H9 (cell line): ENCODE results near the gene IP6K3. TPM values are rescaled to one million over a fixed set of nuclear protein-coding genes. Genes with fewer than 3 reads are reported as not detected.

ENCODE experiments used
- DNase-seq: peaks from one replicate; pipeline ENCODE4 v3.0.0-alpha.2; 2017
- H2AFZ ChIP-seq: one replicate; pipeline ENCODE4 v1.6.1; 2013; ENCODE audit warnings: mild to moderate bottlenecking, low read length, control low read depth, moderate library complexity
- H2AK5ac ChIP-seq: 2 replicates; pipeline ENCODE4 v1.6.1; 2013; ENCODE audit warnings: low read length, control low read depth, mixed read lengths; ENCODE audit not compliant: insufficient read length
- H2BK120ac ChIP-seq: one replicate; pipeline ENCODE4 v1.6.1; 2013; ENCODE audit warnings: low read depth, mild to moderate bottlenecking, low read length, control low read depth, inconsistent platforms; ENCODE audit not compliant: poor library complexity, severe bottlenecking
- H2BK12ac ChIP-seq: 2 replicates; pipeline ENCODE4 v1.6.1; 2013; ENCODE audit warnings: low read length, control low read depth, mixed read lengths, low read depth; ENCODE audit not compliant: insufficient read length
- H2BK15ac ChIP-seq: 2 replicates; pipeline ENCODE4 v1.6.1; 2013; ENCODE audit warnings: low read depth, low read length, control low read depth
- H2BK20ac ChIP-seq: one replicate; pipeline ENCODE4 v1.6.1; 2013; ENCODE audit warnings: low read depth, mild to moderate bottlenecking, low read length, control low read depth, inconsistent platforms; ENCODE audit not compliant: poor library complexity, severe bottlenecking
- H2BK5ac ChIP-seq: 2 replicates; pipeline ENCODE4 v1.6.1; 2013; ENCODE audit warnings: low read length, control low read depth, mixed read lengths; ENCODE audit not compliant: insufficient read length
- H3K14ac ChIP-seq: 2 replicates; pipeline ENCODE4 v1.6.1; 2013; ENCODE audit warnings: low read length, control low read depth; ENCODE audit not compliant: insufficient read depth
- H3K18ac ChIP-seq: 2 replicates; pipeline ENCODE4 v1.6.1; 2013; ENCODE audit warnings: low read depth, mild to moderate bottlenecking, mixed read lengths, low read length, control low read depth; ENCODE audit not compliant: insufficient read length
- H3K23ac ChIP-seq: 2 replicates; pipeline ENCODE4 v1.6.1; 2013; ENCODE audit warnings: low read length, control low read depth, mixed read lengths, low read depth; ENCODE audit not compliant: insufficient read length
- H3K23me2 ChIP-seq: 2 replicates; pipeline ENCODE4 v1.6.1; 2013; ENCODE audit warnings: low read depth, mild to moderate bottlenecking, mixed read lengths, low read length, control low read depth; ENCODE audit not compliant: insufficient read length, poor library complexity, severe bottlenecking
- H3K27ac ChIP-seq: 2 replicates; pipeline ENCODE4 v1.5.1; 2013; ENCODE audit warnings: low read length, control low read depth, mixed read lengths, low read depth; ENCODE audit not compliant: insufficient read length
- H3K27me3 ChIP-seq: 2 replicates; pipeline ENCODE4 v1.6.1; 2013; ENCODE audit warnings: low read length, control low read depth, inconsistent platforms; ENCODE audit not compliant: insufficient read depth
- H3K4ac ChIP-seq: 2 replicates; pipeline ENCODE4 v1.6.1; 2013; ENCODE audit warnings: low read depth, mild to moderate bottlenecking, control low read depth, inconsistent platforms, low read length, moderate library complexity
- H3K4me1 ChIP-seq: 2 replicates; pipeline ENCODE4 v1.6.1; 2013; ENCODE audit warnings: low read length, control low read depth, inconsistent platforms; ENCODE audit not compliant: insufficient read depth
- H3K4me2 ChIP-seq: 2 replicates; pipeline ENCODE4 v1.6.1; 2013; ENCODE audit warnings: low read length, control low read depth, mixed read lengths; ENCODE audit not compliant: insufficient read length, insufficient read depth
- H3K56ac ChIP-seq: 2 replicates; pipeline ENCODE4 v1.6.1; 2013; ENCODE audit warnings: low read depth, mild to moderate bottlenecking, mixed read lengths, low read length, control low read depth; ENCODE audit not compliant: insufficient read length
- H3K79me1 ChIP-seq: 2 replicates; pipeline ENCODE4 v1.6.1; 2013; ENCODE audit warnings: low read depth, mild to moderate bottlenecking, moderate library complexity, low read length, control low read depth, inconsistent platforms; ENCODE audit not compliant: insufficient read depth, poor library complexity, severe bottlenecking
- H3K79me2 ChIP-seq: 2 replicates; pipeline ENCODE4 v1.6.1; 2013; ENCODE audit warnings: low read length, control low read depth, inconsistent platforms; ENCODE audit not compliant: insufficient read depth
- H3K9ac ChIP-seq: 2 replicates; pipeline ENCODE4 v1.6.1; 2013; ENCODE audit warnings: low read length, control low read depth, mixed read lengths; ENCODE audit not compliant: insufficient read length; ENCODE audit errors: extremely low read depth
- H3K9me3 ChIP-seq: one replicate; pipeline ENCODE4 v1.6.1; 2013; ENCODE audit warnings: low read depth, low read length, inconsistent platforms; ENCODE audit not compliant: control insufficient read depth
- H3T11ph ChIP-seq: one replicate; pipeline ENCODE4 v1.6.1; 2013; ENCODE audit warnings: mild to moderate bottlenecking, low read length, control low read depth, inconsistent platforms
- H4K20me1 ChIP-seq: one replicate; pipeline ENCODE4 v1.6.1; 2013; ENCODE audit not compliant: control insufficient read depth, insufficient read length, insufficient read depth
- H4K5ac ChIP-seq: 2 replicates; pipeline ENCODE4 v1.6.1; 2013; ENCODE audit warnings: low read depth, mild to moderate bottlenecking, mixed read lengths, low read length, control low read depth; ENCODE audit not compliant: insufficient read length
- H4K8ac ChIP-seq: replicated peaks from 2 replicates; pipeline ENCODE4 v1.6.1; 2013; ENCODE audit warnings: low read length, control low read depth, mixed read lengths, low read depth; ENCODE audit not compliant: insufficient read length
- H4K91ac ChIP-seq: 2 replicates; pipeline ENCODE4 v1.6.1; 2013; ENCODE audit warnings: low read depth, mild to moderate bottlenecking, moderate library complexity, mixed read lengths, low read length, control low read depth; ENCODE audit not compliant: insufficient read length
- H3K27ac Mint-ChIP-seq, 3 experiments: 2 replicates in 2 of 3; 3 replicates in 1 of 3; pipeline ENCODE4 v1.8.0; 2020 to 2021; ENCODE audit warnings: mixed read lengths in 3 of 3, mild to moderate bottlenecking in 1 of 3, moderate library complexity in 1 of 3
- H3K27me3 Mint-ChIP-seq: 2 replicates; pipeline ENCODE4 v1.8.0; 2021; ENCODE audit warnings: low read depth, mild to moderate bottlenecking, moderate library complexity, mixed read lengths
- H3K36me3 Mint-ChIP-seq, 3 experiments: 2 replicates in 2 of 3; 3 replicates in 1 of 3; pipeline ENCODE4 v1.8.0; 2020 to 2021; ENCODE audit warnings: low read depth in 3 of 3, mixed read lengths in 3 of 3; ENCODE audit not compliant: insufficient read depth in 1 of 3
- H3K4me1 Mint-ChIP-seq, 2 experiments: 2 replicates each; pipeline ENCODE4 v1.8.0; 2020; ENCODE audit warnings: mixed read lengths in 2 of 2
- H3K4me3 Mint-ChIP-seq, 2 experiments: 2 replicates in 1 of 2; 3 replicates in 1 of 2; pipeline ENCODE4 v1.8.0; 2020 to 2021; ENCODE audit warnings: mild to moderate bottlenecking in 2 of 2, mixed read lengths in 2 of 2, moderate library complexity in 1 of 2
- H3K9me3 Mint-ChIP-seq, 2 experiments: 2 replicates in 1 of 2; 3 replicates in 1 of 2; pipeline ENCODE4 v1.8.0; 2020; ENCODE audit warnings: mild to moderate bottlenecking in 2 of 2, mixed read lengths in 2 of 2, moderate library complexity in 1 of 2
- WGBS: extraction: QIAGEN DNeasy Blood & Tissue Kit; methylation state at CpG from one replicate; pipeline ENCODE4 v1.1.7; 2013; ENCODE audit warnings: missing lambda C conversion rate, low lambda C conversion rate, mixed read lengths; ENCODE audit not compliant: insufficient read length; ENCODE audit errors: extremely low coverage; 5-methylcytosine and 5-hydroxymethylcytosine counted together
- total RNA-seq: library from RNA; stranded (reverse); gene quantifications from 2 replicates; pipeline ENCODE4 v1.2.1, GENCODE V29; 2021
- TF ChIP-seq, protein P1 (sequence below): fragments of 200-600 bp; sonication (generic); conservative IDR thresholded peaks from 3 replicates; pipeline ENCODE4 v1.8.0; 2021; ENCODE audit warnings: antibody characterized with exemption, mild to moderate bottlenecking

The IP6K3 gene
- total RNA-seq, 1 experiment from 2014 or later: 0.46 TPM

DNA sequence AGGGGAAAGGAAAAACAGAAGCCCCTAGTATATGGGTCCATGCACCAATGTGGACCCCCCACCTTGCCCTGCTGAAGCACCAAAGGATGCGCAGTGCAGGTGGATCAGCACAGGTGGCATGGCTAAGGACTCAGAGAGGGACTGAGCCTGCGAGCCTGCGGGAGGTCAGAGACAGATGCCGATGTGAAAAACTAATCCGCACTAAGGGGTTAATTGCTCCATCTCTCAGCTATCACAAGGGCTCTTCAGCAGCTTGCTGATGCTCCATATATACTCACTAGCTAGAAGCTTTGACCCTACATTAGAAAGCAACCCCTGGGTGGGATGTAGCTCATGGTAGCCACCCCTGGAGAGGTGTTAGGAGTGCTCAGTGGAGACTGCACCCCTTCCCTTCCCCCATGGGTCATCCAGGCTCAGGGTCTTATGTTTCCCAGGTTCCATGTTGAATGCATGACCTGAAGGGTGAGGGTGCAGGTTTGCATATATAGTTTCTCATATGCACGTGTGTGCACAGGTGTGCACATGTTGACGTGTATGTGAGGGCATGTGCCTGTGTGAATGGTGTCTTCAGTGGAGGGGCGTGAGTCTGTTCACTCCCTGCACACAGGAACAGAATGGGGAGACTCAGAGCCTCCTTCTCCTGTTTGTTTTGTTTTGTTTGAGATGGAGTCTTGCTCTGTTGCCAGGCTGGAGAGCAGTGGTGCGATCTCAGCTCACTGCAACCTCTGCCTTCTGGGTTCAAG lies 13.4 kb upstream of the IP6K3 start:
- no peaks in the 10 kb centered on the region for H3K23me2 ChIP-seq
- H2AFZ ChIP-seq: no peak overlapping the region
- no peaks in the 10 kb centered on the region for H3K79me2 ChIP-seq
- no peaks in the 10 kb centered on the region for H3K27me3 Mint-ChIP-seq
- H3K9me3 Mint-ChIP-seq: no peaks in the 10 kb centered on the region; a peak in 1 of 5 replicates
- H3K4ac ChIP-seq: no peak overlapping the region
- H3K36me3 Mint-ChIP-seq: no peaks in the 10 kb centered on the region
- H3K27ac Mint-ChIP-seq: no peak overlapping the region
- H4K20me1 ChIP-seq: no peaks in the 10 kb centered on the region
- no peaks in the 10 kb centered on the region for H3K9me3 ChIP-seq
- no peak overlapping the region for H3K9ac ChIP-seq
- H3T11ph ChIP-seq: no peak overlapping the region
- H3K4me1 Mint-ChIP-seq: peaks cover 23 to 35% of the 10 kb centered on the region in 2 experiments
- no peak overlapping the region for H3K27ac ChIP-seq
- H2BK5ac ChIP-seq: no peak overlapping the region
- no peak overlapping the region for H2BK12ac ChIP-seq
- DNase-seq: no peak
- no peak overlapping the region for H4K8ac ChIP-seq
- no CpG with 5 or more reads among the region's 9 CpGs for WGBS
- H2BK15ac ChIP-seq: no peak overlapping the region
- no peaks in the 10 kb centered on the region for H3K79me1 ChIP-seq
- no peak overlapping the region for H2BK20ac ChIP-seq
- H3K23ac ChIP-seq: no peak overlapping the region
- H3K18ac ChIP-seq: no peak overlapping the region
- H2BK120ac ChIP-seq: no peak overlapping the region
- TF ChIP-seq, protein P1, sequence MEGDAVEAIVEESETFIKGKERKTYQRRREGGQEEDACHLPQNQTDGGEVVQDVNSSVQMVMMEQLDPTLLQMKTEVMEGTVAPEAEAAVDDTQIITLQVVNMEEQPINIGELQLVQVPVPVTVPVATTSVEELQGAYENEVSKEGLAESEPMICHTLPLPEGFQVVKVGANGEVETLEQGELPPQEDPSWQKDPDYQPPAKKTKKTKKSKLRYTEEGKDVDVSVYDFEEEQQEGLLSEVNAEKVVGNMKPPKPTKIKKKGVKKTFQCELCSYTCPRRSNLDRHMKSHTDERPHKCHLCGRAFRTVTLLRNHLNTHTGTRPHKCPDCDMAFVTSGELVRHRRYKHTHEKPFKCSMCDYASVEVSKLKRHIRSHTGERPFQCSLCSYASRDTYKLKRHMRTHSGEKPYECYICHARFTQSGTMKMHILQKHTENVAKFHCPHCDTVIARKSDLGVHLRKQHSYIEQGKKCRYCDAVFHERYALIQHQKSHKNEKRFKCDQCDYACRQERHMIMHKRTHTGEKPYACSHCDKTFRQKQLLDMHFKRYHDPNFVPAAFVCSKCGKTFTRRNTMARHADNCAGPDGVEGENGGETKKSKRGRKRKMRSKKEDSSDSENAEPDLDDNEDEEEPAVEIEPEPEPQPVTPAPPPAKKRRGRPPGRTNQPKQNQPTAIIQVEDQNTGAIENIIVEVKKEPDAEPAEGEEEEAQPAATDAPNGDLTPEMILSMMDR: no peak
- no peak overlapping the region for H3K14ac ChIP-seq
- H3K4me1 ChIP-seq: peaks cover 2% of the 10 kb centered on the region; the same call in 1 of the 2 replicates
- no peak overlapping the region for H4K5ac ChIP-seq
- H3K27me3 ChIP-seq: no peaks in the 10 kb centered on the region
- H3K56ac ChIP-seq: no peak overlapping the region
- H4K91ac ChIP-seq: no peak overlapping the region
- no peak overlapping the region for H2AK5ac ChIP-seq
- H3K4me3 Mint-ChIP-seq: no peak overlapping the region
- no peak overlapping the region for H3K4me2 ChIP-seq
